ENCODE data around the gene BCAM. TPM values are rescaled to one million over a fixed set of nuclear protein-coding genes. Genes with fewer than 3 reads are reported as not detected.
"Not testable (repeated sequence)": the region's sequence is repeated elsewhere in the genome, so short reads cannot be mapped to it uniquely, and the experiment has no call there.

The BCAM gene
- total and polyA plus RNA-seq, 2 donors (not counting 3 experiments of a cell fraction or from before 2014, with no cell fraction given) = 23.9 to 28.5 TPM

DNA sequence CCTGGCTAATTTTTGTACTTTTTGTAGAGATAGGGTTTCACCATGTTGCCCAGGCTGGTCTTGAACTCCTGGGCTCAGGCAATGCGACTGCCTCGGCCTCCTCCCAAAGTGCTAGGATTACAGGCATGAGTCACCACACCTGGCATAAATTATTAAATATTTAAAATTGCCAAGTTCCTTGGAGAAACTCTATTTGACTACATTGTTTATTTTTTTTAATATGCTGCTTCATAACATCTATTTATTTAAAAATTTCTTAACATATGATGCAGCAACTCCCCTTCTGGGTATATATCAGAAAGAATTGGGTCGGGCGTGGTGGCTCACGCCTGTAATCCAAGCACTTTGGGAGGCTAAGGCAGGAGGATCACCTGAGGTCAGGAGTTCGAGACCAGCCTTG, 24.0 kb downstream of the BCAM start:
- H2AFZ ChIP-seq (ENCODE audit: low read depth, low read length); H3K27ac ChIP-seq (ENCODE audit: insufficient read depth, low read depth, low read length); H3K79me2 ChIP-seq (ENCODE audit: control insufficient read depth, insufficient read depth, low read length); H3K4me3 ChIP-seq (replicated peaks in 1 of 3; ENCODE audit: insufficient read depth in 1 of 3, low read depth in 1 of 3, low read length in 3 of 3); H3K9me3 ChIP-seq (replicated peaks; ENCODE audit: control insufficient read depth, insufficient read depth, low read length); H4K20me1 ChIP-seq (replicated peaks; ENCODE audit: control insufficient read depth, extremely low read depth, insufficient read depth, low read length); dilution Hi-C loops (cut with MboI; ENCODE audit: extremely low pct_ligation_motif_present, low sequenced_read_pairs); BruUV-seq (replicated peaks); FAIRE-seq; H3K9me1 ChIP-seq (replicated peaks; ENCODE audit: control insufficient read depth, extremely low read depth, insufficient read depth, low read length); H3K36me3 ChIP-seq (ENCODE audit: control insufficient read depth in 2 of 2, extremely low read depth in 1 of 2, insufficient read depth in 2 of 2, low read length in 2 of 2); H3K4me1 ChIP-seq (ENCODE audit: control insufficient read depth, extremely low read depth, insufficient read depth, low read length); H3K27me3 ChIP-seq (ENCODE audit: control insufficient read depth in 2 of 2, insufficient read depth in 2 of 2, low read length in 2 of 2); intact Hi-C loops (cut with micrococcal nuclease); DNase-seq (ENCODE audit: low read depth, low spot score); H3K4me2 ChIP-seq (ENCODE audit: insufficient read depth, low read length); H3K9ac ChIP-seq (replicated peaks; ENCODE audit: extremely low read depth, insufficient read depth, low read length); POLR2A ChIA-PET: not testable (repeated sequence)
- CTCF ChIA-PET = interaction anchor here (0.6 to 0.8 kb wide), 2 partner anchors 10 to 11 kb away, joined by 3 to 4 read pairs; no protein-coding TSS in a partner anchor

DNA sequence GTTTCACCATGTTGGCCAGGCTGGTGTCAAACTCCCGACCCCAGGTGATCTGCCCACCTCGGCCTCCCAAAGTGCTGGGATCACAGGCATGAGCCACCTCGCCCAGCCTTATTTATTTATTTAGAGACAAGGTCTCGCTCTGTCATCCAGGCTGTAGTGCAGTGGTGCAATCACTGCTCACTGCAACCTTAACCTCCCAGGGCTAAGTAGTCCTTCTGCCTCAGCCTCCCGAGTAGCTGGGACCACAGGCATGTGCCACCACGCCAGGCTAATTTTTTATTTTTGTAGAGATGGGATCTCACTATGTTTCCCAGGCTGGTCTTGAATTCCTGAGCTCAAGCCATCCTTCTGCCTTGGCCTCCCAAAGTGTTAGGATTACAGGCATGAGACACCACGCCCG, 25.5 kb downstream of the BCAM start:
- H3K9me3 ChIP-seq (replicated peaks; ENCODE audit: control insufficient read depth, insufficient read depth, low read length); H3K27ac ChIP-seq (ENCODE audit: insufficient read depth, low read depth, low read length); BruUV-seq (replicated peaks); H3K79me2 ChIP-seq (ENCODE audit: control insufficient read depth, insufficient read depth, low read length); H3K36me3 ChIP-seq (ENCODE audit: control insufficient read depth in 2 of 2, extremely low read depth in 1 of 2, insufficient read depth in 2 of 2, low read length in 2 of 2); DNase-seq (ENCODE audit: low read depth, low spot score); H3K4me3 ChIP-seq (replicated peaks in 1 of 3; ENCODE audit: insufficient read depth in 1 of 3, low read depth in 1 of 3, low read length in 3 of 3); H3K9ac ChIP-seq (replicated peaks; ENCODE audit: extremely low read depth, insufficient read depth, low read length); H3K9me1 ChIP-seq (replicated peaks; ENCODE audit: control insufficient read depth, extremely low read depth, insufficient read depth, low read length); dilution Hi-C loops (cut with MboI; ENCODE audit: extremely low pct_ligation_motif_present, low sequenced_read_pairs); H3K27me3 ChIP-seq (ENCODE audit: control insufficient read depth in 2 of 2, insufficient read depth in 2 of 2, low read length in 2 of 2); CTCF ChIA-PET; FAIRE-seq; H3K4me2 ChIP-seq (ENCODE audit: insufficient read depth, low read length); H3K4me1 ChIP-seq (ENCODE audit: control insufficient read depth, extremely low read depth, insufficient read depth, low read length); POLR2A ChIA-PET; intact Hi-C loops (cut with micrococcal nuclease); H2AFZ ChIP-seq (ENCODE audit: low read depth, low read length); H4K20me1 ChIP-seq (replicated peaks; ENCODE audit: control insufficient read depth, extremely low read depth, insufficient read depth, low read length): not testable (repeated sequence)

- TF ChIP-seq MYC (IDR thresholded peaks at IDR 0.05; ENCODE audit: low read depth, low read length) (no peak), EZH2 (IDR thresholded peaks at IDR 0.05; ENCODE audit: borderline replicate concordance, low read depth, low read length, severe bottlenecking) (no peak), MAX (IDR thresholded peaks at IDR 0.05; ENCODE audit: insufficient read depth, insufficient read length) (no peak), POLR2AphosphoS5 (IDR thresholded peaks at IDR 0.05; ENCODE audit: insufficient read depth, low read depth, low read length) (no peak), POLR2A (IDR thresholded peaks at IDR 0.05; ENCODE audit: low read depth, low read length) (no peak), FOS (IDR thresholded peaks at IDR 0.05; ENCODE audit: borderline replicate concordance, insufficient read depth, low read length) (no peak), GATA2 (IDR thresholded peaks at IDR 0.05; ENCODE audit: insufficient read depth, insufficient read length, low read depth, low read length) (no peak), JUN (IDR thresholded peaks at IDR 0.05; ENCODE audit: borderline replicate concordance, insufficient read depth, insufficient read length, low read depth) (no peak)
- TF ChIP-seq, protein P1, sequence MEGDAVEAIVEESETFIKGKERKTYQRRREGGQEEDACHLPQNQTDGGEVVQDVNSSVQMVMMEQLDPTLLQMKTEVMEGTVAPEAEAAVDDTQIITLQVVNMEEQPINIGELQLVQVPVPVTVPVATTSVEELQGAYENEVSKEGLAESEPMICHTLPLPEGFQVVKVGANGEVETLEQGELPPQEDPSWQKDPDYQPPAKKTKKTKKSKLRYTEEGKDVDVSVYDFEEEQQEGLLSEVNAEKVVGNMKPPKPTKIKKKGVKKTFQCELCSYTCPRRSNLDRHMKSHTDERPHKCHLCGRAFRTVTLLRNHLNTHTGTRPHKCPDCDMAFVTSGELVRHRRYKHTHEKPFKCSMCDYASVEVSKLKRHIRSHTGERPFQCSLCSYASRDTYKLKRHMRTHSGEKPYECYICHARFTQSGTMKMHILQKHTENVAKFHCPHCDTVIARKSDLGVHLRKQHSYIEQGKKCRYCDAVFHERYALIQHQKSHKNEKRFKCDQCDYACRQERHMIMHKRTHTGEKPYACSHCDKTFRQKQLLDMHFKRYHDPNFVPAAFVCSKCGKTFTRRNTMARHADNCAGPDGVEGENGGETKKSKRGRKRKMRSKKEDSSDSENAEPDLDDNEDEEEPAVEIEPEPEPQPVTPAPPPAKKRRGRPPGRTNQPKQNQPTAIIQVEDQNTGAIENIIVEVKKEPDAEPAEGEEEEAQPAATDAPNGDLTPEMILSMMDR (IDR thresholded peaks at IDR 0.05; ENCODE audit: extremely low read depth in 1 of 2, insufficient read depth in 1 of 2, low read depth in 1 of 2, low read length in 2 of 2) = no peak
- ChIA-PET CTCF (interaction anchor here (3.1 kb wide), 1 partner anchor 115 kb away, joined by 12 read pairs; no protein-coding TSS in a partner anchor), POLR2A (no interaction called here)
- no peaks in the 10 kb centered on the region for H4K20me1 ChIP-seq (replicated peaks; ENCODE audit: control insufficient read depth, extremely low read depth, insufficient read depth, low read length)
- H3K4me3 ChIP-seq (replicated peaks in 1 of 3; ENCODE audit: insufficient read depth in 1 of 3, low read depth in 1 of 3, low read length in 3 of 3) = no peak overlapping the region
- H3K36me3 ChIP-seq (ENCODE audit: control insufficient read depth in 2 of 2, extremely low read depth in 1 of 2, insufficient read depth in 2 of 2, low read length in 2 of 2) = no peaks in the 10 kb centered on the region
- FAIRE-seq = no peak
- no peak overlapping the region for H3K27ac ChIP-seq (ENCODE audit: insufficient read depth, low read depth, low read length)
- no TSS peak for BruUV-seq (replicated peaks)
- intact Hi-C loops (cut with micrococcal nuclease) (no loop called here), dilution Hi-C loops (cut with MboI; ENCODE audit: extremely low pct_ligation_motif_present, low sequenced_read_pairs) (no loop called here)
- H2AFZ ChIP-seq (ENCODE audit: low read depth, low read length) = no peak overlapping the region
- no peaks in the 10 kb centered on the region for H3K27me3 ChIP-seq (ENCODE audit: control insufficient read depth in 2 of 2, insufficient read depth in 2 of 2, low read length in 2 of 2)
- H3K9me3 ChIP-seq (replicated peaks; ENCODE audit: control insufficient read depth, insufficient read depth, low read length) = no peaks in the 10 kb centered on the region
- H3K9me1 ChIP-seq (replicated peaks; ENCODE audit: control insufficient read depth, extremely low read depth, insufficient read depth, low read length) = no peaks in the 10 kb centered on the region
- DNase-seq (ENCODE audit: low read depth, low spot score) = no peak
- no peaks in the 10 kb centered on the region for H3K4me1 ChIP-seq (ENCODE audit: control insufficient read depth, extremely low read depth, insufficient read depth, low read length)
- H3K4me2 ChIP-seq (ENCODE audit: insufficient read depth, low read length) = no peak overlapping the region
- no peaks in the 10 kb centered on the region for H3K79me2 ChIP-seq (ENCODE audit: control insufficient read depth, insufficient read depth, low read length)
- H3K9ac ChIP-seq (replicated peaks; ENCODE audit: extremely low read depth, insufficient read depth, low read length) = no peak overlapping the region
These were observed 30.4 kb downstream of the BCAM start for GRCh38 chr19:44839276-44839675.

All from endothelial cell of umbilical vein (primary cell).